Panc1 (cell line): ENCODE measurements around the gene ELOVL6. TPM values are rescaled to one million over a fixed set of nuclear protein-coding genes. Genes with fewer than 3 reads are reported as not detected.

Experiments
- ATAC-seq: fragments of 200-7000 bp; cut with Tn5 transposase; 2 replicates; pipeline ENCODE4 v1.9.1; 2020; ENCODE audit warnings: mild to moderate bottlenecking, moderate library complexity
- BruUV-seq: library from RNA; stranded (reverse); fragments of 400-500 nt; replicated peaks from 2 replicates; lab custom pipeline; 2021; lab: Mats Ljungman, UMichigan
- CTCF ChIA-PET: fragments of 300-600 bp; sonication (Branson Sonifier 250); formaldehyde crosslinking; loops from one replicate; lab custom pipeline; 2022; ENCODE audit warnings: antibody characterized with exemption; lab: Charles Lee
- POLR2A ChIA-PET: fragments of 300-600 bp; sonication (Branson Sonifier 250); formaldehyde crosslinking; loops from one replicate; lab custom pipeline; 2022; ENCODE audit warnings: antibody characterized with exemption; lab: Charles Lee
- DNase-seq: peaks from one replicate; pipeline ENCODE4 v3.0.0-alpha.2; 2010; ENCODE audit warnings: low read depth, low spot score
- H3K27ac ChIP-seq: 2 replicates; pipeline ENCODE4 v1.5.1; 2011; ENCODE audit warnings: mild to moderate bottlenecking, low read length, inconsistent platforms
- H3K27me3 ChIP-seq: fragments of 200-500 bp; sonication (Bioruptor generic); 2 replicates; pipeline ENCODE4 v1.6.0; 2014; ENCODE audit warnings: low read length, inconsistent platforms; ENCODE audit not compliant: control insufficient read depth, insufficient read depth
- H3K36me3 ChIP-seq: fragments of 200-500 bp; sonication (Bioruptor generic); 2 replicates; pipeline ENCODE4 v1.5.1; 2014; ENCODE audit warnings: inconsistent platforms, mild to moderate bottlenecking, low read length, moderate library complexity; ENCODE audit not compliant: control insufficient read depth, insufficient read depth
- H3K4me1 ChIP-seq: 2 replicates; pipeline ENCODE4 v1.5.1; 2011; ENCODE audit warnings: inconsistent platforms, mild to moderate bottlenecking, low read length, moderate library complexity; ENCODE audit not compliant: control insufficient read depth, insufficient read depth
- H3K4me3 ChIP-seq, 2 experiments: 2 replicates each; pipeline ENCODE4 v1.5.1; 2011 to 2012; ENCODE audit warnings: low read depth in 2 of 2, low read length in 2 of 2, mild to moderate bottlenecking in 2 of 2, inconsistent platforms in 1 of 2, moderate library complexity in 1 of 2
- H3K9me3 ChIP-seq: fragments of 200-500 bp; sonication (Bioruptor generic); 2 replicates; pipeline ENCODE4 v1.5.1; 2014; ENCODE audit warnings: low read depth, mild to moderate bottlenecking, inconsistent platforms, low read length, moderate library complexity; ENCODE audit not compliant: control insufficient read depth, insufficient read depth
- CTCF ChIP-seq: fragments of 450-650 bp; IDR thresholded peaks from 2 replicates; pipeline ENCODE4 v1.5.1; 2017; ENCODE audit warnings: mild to moderate bottlenecking
- POLR2AphosphoS5 ChIP-seq: IDR thresholded peaks from 2 replicates; pipeline ENCODE4 v1.6.1; 2012; ENCODE audit warnings: mild to moderate bottlenecking, low read depth, low read length, moderate library complexity
- REST ChIP-seq, 2 experiments: IDR thresholded peaks; 2 replicates each; pipeline ENCODE4 v1.6.1; 2011 to 2012; ENCODE audit warnings: low read depth in 2 of 2, control low read depth in 1 of 2, low read length in 1 of 2, mild to moderate bottlenecking in 1 of 2, moderate library complexity in 1 of 2; ENCODE audit not compliant: insufficient read depth in 1 of 2
- SIN3A ChIP-seq: IDR thresholded peaks from 2 replicates; pipeline ENCODE4 v1.6.1; 2012; ENCODE audit warnings: low read depth, mild to moderate bottlenecking, low read length, moderate library complexity, borderline replicate concordance; ENCODE audit not compliant: insufficient read depth
- TCF7L2 ChIP-seq: IDR thresholded peaks from 2 replicates; pipeline ENCODE4 v1.6.1; 2011; ENCODE audit warnings: mild to moderate bottlenecking, low read depth, low read length, inconsistent platforms
- in situ Hi-C: cut with HindIII; loops from 2 replicates; pipeline ENCODE4 v1.10.0; 2016; ENCODE audit warnings: low sequenced_read_pairs, low pct_unique_long_range_greater_than_20kb
- intact Hi-C: fragments of 100-400 bp; cut with micrococcal nuclease; formaldehyde crosslinking; loops from one replicate; pipeline ENCODE4 v1.10.0; 2022; ENCODE audit not compliant: unreplicated experiment
- total RNA-seq: library from RNA; stranded (reverse); gene quantifications from one replicate; pipeline ENCODE4 v1.2.1, GENCODE V29; 2021; ENCODE audit not compliant: unreplicated experiment

ELOVL6 gene
- total RNA-seq, 1 experiment from 2014 or later: 0.54 TPM

- TF ChIP-seq POLR2AphosphoS5: no peak
- no peak for TF ChIP-seq TCF7L2
- no peak for TF ChIP-seq REST (IDR thresholded peaks at IDR 0.05; ENCODE audit: insufficient read depth in 1 of 2, low read depth in 2 of 2, low read length in 1 of 2)
- no peak for TF ChIP-seq CTCF
- TF ChIP-seq SIN3A: no peak
- ChIA-PET POLR2A (no interaction called here), CTCF (no interaction called here)
Measured at GRCh38 chr4:110096405-110096804, 102.0 kb downstream of the ELOVL6 start.

DNA sequence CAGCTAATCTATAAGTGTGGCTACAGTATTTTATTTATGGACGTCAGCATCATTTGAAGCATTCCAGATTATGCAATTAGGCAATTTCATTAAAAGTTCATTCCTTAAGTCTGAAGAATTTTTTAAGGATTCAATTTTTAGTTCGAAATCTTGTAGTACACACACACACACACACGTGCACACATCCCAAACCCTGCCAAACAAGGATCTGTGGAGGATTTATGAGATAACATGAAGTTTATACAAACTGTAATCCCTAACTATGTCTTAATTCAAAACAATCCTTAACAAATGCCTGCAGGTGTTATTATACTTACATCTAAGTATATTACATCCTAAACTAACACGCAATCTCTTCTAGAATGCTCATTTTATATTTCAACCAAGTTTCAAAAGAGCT lies 105.8 kb downstream of the ELOVL6 start:
- Histone ChIP-seq H3K4me1 (no peaks in the 10 kb centered on the region), H3K27ac (no peak overlapping the region), H3K9me3 (no peaks in the 10 kb centered on the region), H3K27me3 (no peaks in the 10 kb centered on the region), H3K36me3 (no peaks in the 10 kb centered on the region), H3K4me3 (no peak overlapping the region)
- ChIA-PET POLR2A (no interaction called here), CTCF (no interaction called here)
- no peak for ATAC-seq
- no peak for DNase-seq
- in situ Hi-C loops: no loop called here
- intact Hi-C loops: no loop called here
- TF ChIP-seq SIN3A (no peak), TCF7L2 (no peak), REST (IDR thresholded peaks at IDR 0.05; ENCODE audit: insufficient read depth in 1 of 2, low read depth in 2 of 2, low read length in 1 of 2) (no peak), CTCF (no peak), POLR2AphosphoS5 (no peak)
- no TSS peak for BruUV-seq

More at GRCh38 chr4:110096405-110096804, 102.0 kb downstream of the ELOVL6 start:
- intact Hi-C loops: no loop called here
- Histone ChIP-seq H3K27ac (no peak overlapping the region), H3K27me3 (no peaks in the 10 kb centered on the region), H3K9me3 (no peaks in the 10 kb centered on the region), H3K4me3 (no peak overlapping the region), H3K4me1 (no peaks in the 10 kb centered on the region), H3K36me3 (no peaks in the 10 kb centered on the region)
- ATAC-seq: no peak
- in situ Hi-C loops: no loop called here
- BruUV-seq: no TSS peak
- no peak for DNase-seq
